Posterior vena cava (tissue), 2 donors: ENCODE results near the gene IFNA10. TPM values are rescaled to one million over a fixed set of nuclear protein-coding genes. Genes with fewer than 3 reads are reported as not detected.
"Not testable (repeated sequence)": the region's sequence is repeated elsewhere in the genome, so short reads cannot be mapped to it uniquely, and the experiment has no call there.

Experiments used
- DNase-seq: peaks from one replicate; pipeline ENCODE4 v3.0.0-alpha.2; 2020; ENCODE audit warnings: low spot score
- intact Hi-C, 2 donors: fragments of 100-400 bp; cut with DNase I; formaldehyde crosslinking; loops; one replicate each; pipeline versions ENCODE4 v1.14.1 to v1.14.2; 2022 to 2023
- total RNA-seq, 2 donors: library from RNA; stranded (reverse); fragmentation: NEBNext Ultra II Directional; extraction: Animal tissue kit (Norgen Biotek cat#: 25700); gene quantifications; one replicate each; pipeline ENCODE4 v1.2.1, GENCODE V29; 2021
- donor health status: DM: yes; HTN: yes; CAD: no.
- donor health status: DM: yes; HTN: yes; CAD: no.

Gene IFNA10
- total RNA-seq, 2 donors from 2014 or later = not detected

DNA sequence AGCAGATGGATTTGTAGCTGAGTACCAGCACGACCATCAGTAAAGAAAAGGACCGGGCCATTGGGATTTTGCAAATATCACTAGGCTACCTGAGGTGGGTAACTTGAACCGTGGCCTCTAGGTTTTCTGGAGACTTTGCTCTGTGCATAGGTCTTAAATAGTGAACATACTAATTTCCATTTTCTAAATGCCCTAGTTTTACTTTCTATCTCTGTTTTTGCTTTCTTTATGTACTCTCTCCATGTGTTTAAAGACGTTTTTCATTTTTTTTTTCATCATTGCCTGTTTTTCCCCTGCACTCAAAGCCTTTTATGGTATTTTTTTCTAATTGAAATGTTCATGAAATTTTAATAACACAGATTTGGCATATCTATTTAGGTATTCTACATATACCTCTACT is 4.8 kb downstream of the IFNA10 start, which contains the start of gene IFNA7:
Gene IFNA7 (minus strand): TSS at position 101 of the 400 bp plus-strand sequence. CDS start 40 bp downstream, at position 61.
- DNase-seq, intact Hi-C loops: not testable (repeated sequence)

DNA sequence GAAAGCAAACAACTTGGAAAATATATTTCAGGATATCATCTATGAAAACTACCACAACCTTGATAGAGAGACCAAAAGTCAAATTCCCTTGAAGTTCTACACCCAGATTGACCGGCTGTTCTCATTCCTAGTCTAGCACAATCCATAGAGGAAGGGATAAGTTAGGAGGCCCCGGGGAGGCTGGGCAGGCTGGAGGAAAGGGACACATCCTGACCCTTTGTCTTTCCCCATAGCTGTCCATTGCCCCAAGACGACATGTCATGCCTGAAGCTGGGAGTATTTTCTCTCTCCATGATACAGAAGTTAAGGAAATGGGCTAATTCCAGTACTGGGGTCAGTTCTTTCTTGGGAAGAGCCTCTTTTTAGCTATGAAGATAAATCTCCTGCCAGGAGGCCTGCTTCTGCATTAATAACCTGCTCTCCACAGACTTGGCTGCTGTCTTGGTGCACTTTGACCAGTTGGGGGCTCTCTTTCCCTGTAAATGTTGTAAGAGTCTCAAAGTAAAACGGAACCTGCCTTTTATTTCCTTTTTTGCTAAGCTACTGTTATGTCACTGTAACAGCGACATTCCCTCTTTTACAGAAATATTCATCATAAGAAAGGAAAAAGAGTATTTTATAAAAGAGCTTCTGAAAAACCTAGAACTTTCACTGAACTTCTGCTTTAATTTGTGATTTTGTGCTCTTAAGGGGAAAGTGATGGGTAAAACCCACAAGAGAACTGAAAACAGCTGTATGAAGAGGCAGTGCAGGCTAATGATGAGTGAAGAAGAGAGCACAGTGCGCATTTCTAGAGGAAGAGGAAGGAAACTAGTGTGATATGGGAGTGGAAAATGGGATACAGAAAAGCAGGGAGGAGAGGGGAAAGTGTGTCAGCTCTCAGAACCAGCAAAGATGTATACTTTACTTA is 11.8 kb downstream of the IFNA10 start:
- intact Hi-C loops = not testable (repeated sequence)

DNA sequence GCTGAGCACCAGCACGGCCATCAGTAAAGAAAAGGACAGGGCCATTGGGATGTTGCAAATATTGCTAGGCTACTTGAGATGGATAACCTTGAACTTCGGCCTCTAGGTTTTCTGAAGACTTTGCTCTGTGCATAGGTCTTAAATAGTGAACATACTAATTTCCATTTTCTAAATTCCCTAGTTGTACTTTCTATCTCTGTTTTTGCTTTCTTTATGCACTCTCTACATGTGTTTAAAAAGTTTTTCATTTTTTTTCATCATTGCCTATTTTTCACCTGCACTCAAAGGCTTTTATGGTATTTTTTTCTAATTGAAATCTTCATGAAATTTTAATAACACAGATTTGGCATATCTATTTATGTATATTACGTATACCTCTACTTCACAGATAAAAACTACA is 19.5 kb downstream of the IFNA10 start, which contains the start of gene IFNA4:
Gene IFNA4 (minus strand): TSS at position 101 of the 400 bp plus-strand sequence. CDS start 56 bp downstream, at position 45.
- intact Hi-C loops, DNase-seq: not testable (repeated sequence)

More for the DNA sequence above, 11.8 kb downstream of the IFNA10 start:
- not testable (repeated sequence) for DNase-seq

DNA sequence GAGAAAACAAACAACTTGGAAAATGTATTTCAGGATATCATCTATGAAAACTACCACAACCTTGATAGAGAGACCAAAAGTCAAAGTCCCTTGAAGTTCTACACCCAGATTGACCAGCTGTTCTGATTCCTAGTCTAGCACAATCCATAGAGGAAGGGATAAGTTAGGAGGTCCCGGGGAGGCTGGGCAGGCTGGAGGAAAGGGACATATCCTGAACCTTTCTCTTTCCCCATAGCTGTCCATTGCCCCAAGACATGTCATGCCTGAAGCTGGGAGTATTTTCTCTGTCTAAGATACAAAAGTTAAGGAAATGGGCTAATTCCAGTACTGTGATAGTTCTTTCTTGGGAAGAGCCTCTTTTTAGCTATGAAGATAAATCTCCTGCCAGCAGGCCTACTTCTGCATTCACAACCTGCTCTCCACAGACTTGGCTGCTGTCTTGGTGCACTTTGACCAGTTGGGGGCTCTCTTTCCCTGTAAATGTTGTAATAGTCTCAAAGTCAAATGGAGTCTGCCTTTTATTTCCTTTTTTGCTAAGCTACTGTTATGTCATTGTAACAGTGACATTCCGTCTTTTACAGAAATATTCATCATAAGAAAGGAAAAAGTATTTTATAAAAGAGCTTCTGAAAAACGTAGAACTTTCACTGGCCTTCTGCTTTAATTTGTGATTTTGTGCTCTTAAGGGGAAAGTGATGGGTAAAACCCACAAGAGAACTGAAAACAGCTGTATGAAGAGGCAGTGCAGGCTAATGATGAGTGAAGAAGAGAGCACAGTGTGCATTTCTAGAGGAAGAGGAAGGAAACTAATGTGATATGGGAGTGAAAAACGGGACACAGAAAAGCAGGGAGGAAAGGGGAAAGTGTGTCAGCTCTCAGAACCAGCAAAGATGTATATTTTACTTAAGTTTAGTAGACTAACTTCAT is 23.9 kb downstream of the IFNA10 start:
- intact Hi-C loops, DNase-seq: not testable (repeated sequence)

- intact Hi-C loops = no loop called here
- DNase-seq = no peak
Observed at GRCh38 chr9:21174671-21175070, 32.3 kb downstream of the IFNA10 start.

- no peak for DNase-seq
- intact Hi-C loops = no loop called here
Observed at GRCh38 chr9:21172156-21172555, 34.8 kb downstream of the IFNA10 start.

- intact Hi-C loops = no loop called here
- no peak for DNase-seq
Observed at GRCh38 chr9:21171351-21171750, 35.6 kb downstream of the IFNA10 start.

GRCh38 chr9:21166560-21166959 is 40.4 kb downstream of the IFNA10 start, which contains the start of gene IFNA21:
TSS of gene IFNA21 (minus strand) at chr9:21166660. CDS start at chr9:21166612, 48 bp downstream.
- DNase-seq, intact Hi-C loops: not testable (repeated sequence)

DNA sequence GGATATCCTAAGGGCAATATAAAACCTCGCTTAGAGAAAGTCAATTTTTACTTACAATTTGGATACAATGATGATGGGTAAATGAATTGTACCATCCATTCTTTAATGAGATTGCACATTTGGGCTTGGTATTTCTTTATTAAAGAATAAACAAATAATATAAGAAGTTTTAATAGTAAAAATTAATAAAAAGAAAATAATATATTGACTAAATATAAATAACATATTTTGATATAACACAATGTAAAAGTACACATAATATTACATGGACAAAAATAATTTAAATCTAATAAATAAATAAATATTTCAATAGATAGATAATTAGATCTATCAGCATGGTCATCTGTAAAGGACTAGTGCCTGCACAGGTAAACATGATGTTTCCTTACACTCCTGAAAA is 41.4 kb downstream of the IFNA10 start:
- intact Hi-C loops = no loop called here
- no peak for DNase-seq

DNA sequence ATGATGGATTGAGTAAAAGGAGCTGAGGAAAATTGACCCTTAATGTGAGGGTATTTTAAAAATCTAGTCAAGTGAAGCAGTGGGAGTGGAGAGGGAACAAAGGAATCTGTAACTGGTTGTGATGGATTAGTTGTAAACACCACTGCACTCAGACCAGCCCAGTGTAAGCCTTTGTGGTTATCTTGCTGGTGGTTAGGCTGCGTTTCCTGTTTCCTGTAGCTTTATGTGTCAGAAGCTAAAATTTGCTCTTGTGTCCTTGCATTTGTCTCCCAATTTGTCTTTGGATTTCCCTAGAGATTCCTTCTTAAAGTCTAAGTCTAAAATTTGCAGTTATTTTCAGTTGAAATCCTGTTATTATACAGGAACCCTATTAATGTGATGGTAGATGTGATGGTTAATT is 46.8 kb downstream of the IFNA10 start:
- no peak for DNase-seq
- intact Hi-C loops = no loop called here

Other genes with a start within 250 kb of the IFNA10 start
- gene HACD4, start 175.5 kb downstream of the IFNA10 start, total RNA-seq = 1 to 10 TPM; 1.6 to 2.1 TPM
- gene IFNB1, start 129.2 kb downstream of the IFNA10 start, total RNA-seq = not detected
- gene IFNW1, start 65.3 kb downstream of the IFNA10 start, total RNA-seq = not detected
- gene IFNA21, start 40.5 kb downstream of the IFNA10 start, total RNA-seq = not detected
- not detected for gene IFNA4, start 19.6 kb downstream of the IFNA10 start, total RNA-seq
- gene IFNA7, start 4.9 kb downstream of the IFNA10 start, total RNA-seq = not detected
- gene IFNA16, start 10.2 kb upstream of the IFNA10 start, total RNA-seq = not detected
- not detected for gene IFNA17, start 21.1 kb upstream of the IFNA10 start, total RNA-seq
- gene IFNA14, start 32.9 kb upstream of the IFNA10 start, total RNA-seq = not detected
- gene IFNA5, start 98.2 kb upstream of the IFNA10 start, total RNA-seq = not detected
- 10 to 100 TPM; 21.9 to 24.2 TPM for gene KLHL9, start 128.3 kb upstream of the IFNA10 start, total RNA-seq
- not detected for gene IFNA6, start 143.7 kb upstream of the IFNA10 start, total RNA-seq
- not detected for gene IFNA13, start 160.9 kb upstream of the IFNA10 start, total RNA-seq
- gene IFNA2, start 178.3 kb upstream of the IFNA10 start, total RNA-seq = not detected
- gene IFNA8, start 202.0 kb upstream of the IFNA10 start, total RNA-seq = not detected
- not detected for gene IFNA1, start 233.3 kb upstream of the IFNA10 start, total RNA-seq